Esophagus muscularis mucosa (tissue), 4 donors: ENCODE results near the gene LRMDA. TPM values are rescaled to one million over a fixed set of nuclear protein-coding genes. Genes with fewer than 3 reads are reported as not detected.

Experiments used
- DNase-seq: peaks from one replicate; pipeline ENCODE4 v3.0.0-alpha.2; 2017; ENCODE audit errors: extremely low spot score
- H3K27ac ChIP-seq, 4 donors: fragments of 200-600 bp; sonication (generic); replicated peaks in 1 of 4; 1 replicate in 3 of 4; 2 replicates in 1 of 4; pipeline ENCODE4 v1.5.1; 2016 to 2019; ENCODE audit warnings: mild to moderate bottlenecking in 1 of 4
- H3K27me3 ChIP-seq, 4 donors: fragments of 200-600 bp; sonication (generic); one replicate each; pipeline versions ENCODE4 v1.5.1 to v1.6.0; 2016 to 2019
- H3K36me3 ChIP-seq, 4 donors: fragments of 200-600 bp; sonication (generic); one replicate each; pipeline ENCODE4 v1.5.1; 2016 to 2019
- H3K4me1 ChIP-seq, 4 donors: fragments of 200-600 bp; sonication (generic); one replicate each; pipeline ENCODE4 v1.5.1; 2016 to 2019
- H3K4me3 ChIP-seq, 4 donors: fragments of 200-600 bp; sonication (generic); 1 replicate in 2 of 4; 2 replicates in 2 of 4; pipeline ENCODE4 v1.5.1; 2016 to 2019; ENCODE audit warnings: mild to moderate bottlenecking in 4 of 4, moderate library complexity in 1 of 4
- H3K9me3 ChIP-seq, 4 donors: fragments of 200-600 bp; sonication (generic); 1 replicate in 3 of 4; 2 replicates in 1 of 4; pipeline ENCODE4 v1.5.1; 2016 to 2019
- CTCF ChIP-seq, 3 experiments: fragments of 200-600 bp in 2 of 3; fragments of 450-650 bp in 1 of 3; sonication (generic) in 2 of 3; IDR thresholded peaks; one replicate each; pipeline ENCODE4 v1.5.1; 2017 to 2019; ENCODE audit warnings: antibody characterized with exemption in 3 of 3, mild to moderate bottlenecking in 2 of 3, moderate library complexity in 1 of 3
- EP300 ChIP-seq: sonication (generic); formaldehyde crosslinking; IDR thresholded peaks from one replicate; pipeline ENCODE4 v1.6.1; 2017; ENCODE audit warnings: antibody characterized with exemption
- POLR2A ChIP-seq: fragments of 450-650 bp; IDR thresholded peaks from one replicate; pipeline ENCODE4 v1.6.1; 2017; ENCODE audit warnings: antibody characterized with exemption, moderate library complexity, mild to moderate bottlenecking, low read depth
- POLR2AphosphoS5 ChIP-seq, 2 donors: sonication (generic); formaldehyde crosslinking; IDR thresholded peaks; one replicate each; pipeline ENCODE4 v1.6.1; 2017; ENCODE audit warnings: antibody characterized with exemption in 2 of 2
- WGBS: methylation state at CpG from one replicate; pipeline ENCODE4 v1.1.5; 2018; 5-methylcytosine and 5-hydroxymethylcytosine counted together
- intact Hi-C: fragments of 100-400 bp; cut with DNase I; formaldehyde crosslinking; loops from one replicate; pipeline ENCODE4 v1.15.1; 2023
- total RNA-seq, 4 donors: library from RNA; depleted of rRNA; stranded (reverse); fragments of >200 nt; gene quantifications; one replicate each; pipeline versions ENCODE4 v1.1.0 to v1.2.1, GENCODE V29; 2016

LRMDA gene
- total RNA-seq, 4 donors from 2014 or later, result 14.3 to 34.9 (median 26.5) TPM

- Histone ChIP-seq H3K4me1 (peaks cover 1 to 31% (median 6%) of the 10 kb centered on the region in 4 donors), H3K4me3 (no peak overlapping the region), H3K27me3 (no peaks in the 10 kb centered on the region), H3K36me3 (no peaks in the 10 kb centered on the region), H3K9me3 (no peaks in the 10 kb centered on the region), H3K27ac (no peak overlapping the region)
- TF ChIP-seq EP300 (no peak), CTCF (IDR thresholded peaks at IDR 0.05) (no peak), POLR2A (no peak), POLR2AphosphoS5 (IDR thresholded peaks at IDR 0.05) (no peak)
- WGBS, result 90% methylated on average over 1 of the region's 1 CpG
- DNase-seq, result no peak
- intact Hi-C loops, result no loop called here
These were observed 1021.9 kb downstream of the LRMDA start for GRCh38 chr10:76453332-76453731.

- TF ChIP-seq CTCF (IDR thresholded peaks at IDR 0.05) (no peak), EP300 (no peak), POLR2AphosphoS5 (IDR thresholded peaks at IDR 0.05) (no peak), POLR2A (no peak)
- no peaks in the 10 kb centered on the region for H3K27me3 ChIP-seq
- H3K9me3 ChIP-seq, result no peaks in the 10 kb centered on the region
- no peaks in the 10 kb centered on the region for H3K36me3 ChIP-seq
- no peak overlapping the region for H3K4me3 ChIP-seq
- intact Hi-C loops, result no loop called here
- H3K4me1 ChIP-seq, result peaks cover 6 to 37% (median 13%) of the 10 kb centered on the region in 4 donors
- no peak for DNase-seq
- H3K27ac ChIP-seq, result peak overlapping the region in 1 of 4 donors; percentile 9
- 75% methylated on average over 4 of the region's 4 CpGs for WGBS
These were observed 1022.6 kb downstream of the LRMDA start for GRCh38 chr10:76453997-76454396.

- TF ChIP-seq POLR2AphosphoS5 (IDR thresholded peaks at IDR 0.05) (no peak), EP300 (no peak), CTCF (IDR thresholded peaks at IDR 0.05) (no peak), POLR2A (no peak)
- no peaks in the 10 kb centered on the region for H3K36me3 ChIP-seq
- peak overlapping the region in 2 of 4 donors; percentile 6 to 9 for H3K27ac ChIP-seq
- H3K27me3 ChIP-seq, result no peaks in the 10 kb centered on the region
- intact Hi-C loops, result no loop called here
- 85% methylated on average over 5 of the region's 5 CpGs for WGBS
- DNase-seq, result no peak
- H3K9me3 ChIP-seq, result no peaks in the 10 kb centered on the region
- no peak overlapping the region for H3K4me3 ChIP-seq
- peaks cover 6 to 44% (median 19%) of the 10 kb centered on the region in 4 donors for H3K4me1 ChIP-seq
These were observed 1023.2 kb downstream of the LRMDA start for GRCh38 chr10:76454506-76455140.

- WGBS, result 50% methylated on average over 1 of the region's 1 CpG
- H3K27ac ChIP-seq, result peak overlapping the region in 1 of 4 donors; percentile 11
- peaks cover 6 to 55% (median 29%) of the 10 kb centered on the region in 4 donors for H3K4me1 ChIP-seq
- intact Hi-C loops, result no loop called here
- H3K36me3 ChIP-seq, result no peaks in the 10 kb centered on the region
- no peak overlapping the region for H3K4me3 ChIP-seq
- no peaks in the 10 kb centered on the region for H3K9me3 ChIP-seq
- TF ChIP-seq CTCF (IDR thresholded peaks at IDR 0.05), result no peak
- TF ChIP-seq POLR2A, result no peak
- TF ChIP-seq EP300, result no peak
- TF ChIP-seq POLR2AphosphoS5 (IDR thresholded peaks at IDR 0.05), result no peak
- no peak for DNase-seq
- no peaks in the 10 kb centered on the region for H3K27me3 ChIP-seq
These were observed 1024.8 kb downstream of the LRMDA start for GRCh38 chr10:76456197-76456596.
